Hepatocyte (in vitro differentiated cells): Measurements from ENCODE around the gene SMIM26. TPM values are rescaled to one million over a fixed set of nuclear protein-coding genes. Genes with fewer than 3 reads are reported as not detected.
A peak's percentile ranks its signal among the peaks of the same experiment; 100 is the strongest.

Experiments used
- DNase-seq: peaks from one replicate; pipeline ENCODE4 v3.0.0-alpha.2; 2016; ENCODE audit warnings: low spot score
- H2AFZ ChIP-seq: fragments of 200-600 bp; sonication (generic); 2 replicates; pipeline ENCODE4 v1.6.0; 2016; ENCODE audit warnings: antibody characterized with exemption, mild to moderate bottlenecking
- H3K27ac ChIP-seq: fragments of 200-600 bp; sonication (generic); 2 replicates; pipeline ENCODE4 v1.5.1; 2016; ENCODE audit warnings: mild to moderate bottlenecking
- H3K27me3 ChIP-seq: fragments of 200-600 bp; sonication (generic); 2 replicates; pipeline ENCODE4 v1.6.1; 2016
- H3K36me3 ChIP-seq: fragments of 200-600 bp; sonication (generic); replicated peaks from 2 replicates; pipeline ENCODE4 v1.5.1; 2016; ENCODE audit warnings: low read depth; ENCODE audit not compliant: insufficient read depth
- H3K4me1 ChIP-seq: fragments of 200-600 bp; sonication (generic); 2 replicates; pipeline ENCODE4 v1.5.1; 2016; ENCODE audit warnings: mild to moderate bottlenecking, moderate library complexity; ENCODE audit not compliant: insufficient read depth
- H3K4me2 ChIP-seq: fragments of 200-600 bp; sonication (generic); 2 replicates; pipeline ENCODE4 v1.6.0; 2016
- H3K4me3 ChIP-seq: fragments of 200-600 bp; sonication (generic); 2 replicates; pipeline ENCODE4 v1.5.1; 2016; ENCODE audit warnings: mild to moderate bottlenecking
- H3K79me2 ChIP-seq: fragments of 200-600 bp; sonication (generic); 2 replicates; pipeline ENCODE4 v1.6.0; 2017; ENCODE audit warnings: mild to moderate bottlenecking
- H3K9me2 ChIP-seq: fragments of 200-600 bp; sonication (generic); replicated peaks from 2 replicates; pipeline ENCODE4 v1.6.0; 2017; ENCODE audit warnings: mild to moderate bottlenecking; ENCODE audit not compliant: insufficient read depth
- H3K9me3 ChIP-seq: fragments of 200-600 bp; sonication (generic); 2 replicates; pipeline ENCODE4 v1.5.1; 2016; ENCODE audit warnings: low read depth, mild to moderate bottlenecking
- H4K20me1 ChIP-seq: fragments of 200-600 bp; sonication (generic); 2 replicates; pipeline ENCODE4 v1.6.0; 2016; ENCODE audit warnings: mild to moderate bottlenecking; ENCODE audit not compliant: insufficient read depth, poor library complexity, severe bottlenecking
- EZH2 ChIP-seq: fragments of 200-600 bp; sonication (generic); IDR thresholded peaks from 2 replicates; pipeline ENCODE4 v1.6.1; 2016; ENCODE audit warnings: antibody characterized with exemption, mild to moderate bottlenecking, borderline replicate concordance
- EZH2phosphoT487 ChIP-seq: fragments of 200-600 bp; sonication (generic); IDR thresholded peaks from one replicate; pipeline ENCODE4 v1.6.1; 2018; ENCODE audit warnings: antibody characterized with exemption, mild to moderate bottlenecking, low read depth, moderate library complexity; ENCODE audit not compliant: unreplicated experiment, severe bottlenecking
- WGBS: methylation state at CpG from one replicate; pipeline ENCODE4 v1.1.6; 2016; ENCODE audit warnings: low lambda C conversion rate; ENCODE audit errors: missing lambda C conversion rate; 5-methylcytosine and 5-hydroxymethylcytosine counted together
- polyA plus RNA-seq: library from polyadenylated mRNA; unstranded; fragments of >200 nt; fragmentation: Nextera tagmentation; extraction: Ambion mirVana; gene quantifications from 2 replicates; pipeline ENCODE4 v1.2.1, GENCODE V29; 2016
- total RNA-seq: library from RNA; depleted of rRNA; stranded (reverse); fragments of >200 nt; gene quantifications from 2 replicates; pipeline ENCODE4 v1.2.3, GENCODE V29; 2014
- TF ChIP-seq, protein P1 (sequence below): fragments of 200-600 bp; sonication (generic); IDR thresholded peaks from 2 replicates; pipeline ENCODE4 v1.5.1; 2016; ENCODE audit warnings: antibody characterized with exemption, mild to moderate bottlenecking; ENCODE audit not compliant: poor library complexity

SMIM26 gene
- total and polyA plus RNA-seq, 2 experiments from 2014 or later = 131 to 144 TPM

DNA sequence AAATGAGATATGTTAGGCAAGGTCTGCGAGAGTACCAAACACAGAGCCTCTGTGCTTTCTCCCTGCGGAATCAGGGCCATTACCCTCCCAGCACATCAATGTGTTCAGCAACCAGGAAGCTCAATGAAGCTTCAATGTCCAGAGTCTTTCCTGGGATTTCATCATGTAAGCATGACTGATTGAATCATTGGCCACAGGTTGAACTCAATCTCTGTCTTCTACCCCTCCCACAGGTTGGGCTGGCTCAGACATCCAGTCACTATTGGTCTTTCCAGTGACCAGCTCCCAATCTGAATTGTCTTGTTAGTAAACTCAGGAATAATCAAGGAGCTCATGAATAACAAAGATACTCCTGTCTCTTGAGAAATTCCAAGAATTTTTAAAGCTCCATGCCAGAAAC lies 17.9 kb downstream of the SMIM26 start:
- H3K79me2 ChIP-seq = peaks cover 4% of the 10 kb centered on the region
- no peak overlapping the region for H2AFZ ChIP-seq
- no peak for TF ChIP-seq EZH2phosphoT487
- TF ChIP-seq EZH2 = no peak
- TF ChIP-seq, protein P1, sequence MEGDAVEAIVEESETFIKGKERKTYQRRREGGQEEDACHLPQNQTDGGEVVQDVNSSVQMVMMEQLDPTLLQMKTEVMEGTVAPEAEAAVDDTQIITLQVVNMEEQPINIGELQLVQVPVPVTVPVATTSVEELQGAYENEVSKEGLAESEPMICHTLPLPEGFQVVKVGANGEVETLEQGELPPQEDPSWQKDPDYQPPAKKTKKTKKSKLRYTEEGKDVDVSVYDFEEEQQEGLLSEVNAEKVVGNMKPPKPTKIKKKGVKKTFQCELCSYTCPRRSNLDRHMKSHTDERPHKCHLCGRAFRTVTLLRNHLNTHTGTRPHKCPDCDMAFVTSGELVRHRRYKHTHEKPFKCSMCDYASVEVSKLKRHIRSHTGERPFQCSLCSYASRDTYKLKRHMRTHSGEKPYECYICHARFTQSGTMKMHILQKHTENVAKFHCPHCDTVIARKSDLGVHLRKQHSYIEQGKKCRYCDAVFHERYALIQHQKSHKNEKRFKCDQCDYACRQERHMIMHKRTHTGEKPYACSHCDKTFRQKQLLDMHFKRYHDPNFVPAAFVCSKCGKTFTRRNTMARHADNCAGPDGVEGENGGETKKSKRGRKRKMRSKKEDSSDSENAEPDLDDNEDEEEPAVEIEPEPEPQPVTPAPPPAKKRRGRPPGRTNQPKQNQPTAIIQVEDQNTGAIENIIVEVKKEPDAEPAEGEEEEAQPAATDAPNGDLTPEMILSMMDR = no peak
- peaks cover 5% of the 10 kb centered on the region for H3K4me1 ChIP-seq
- WGBS = 84% methylated on average over 2 of the region's 2 CpGs
- H3K9me2 ChIP-seq = no peaks in the 10 kb centered on the region
- H3K27me3 ChIP-seq = no peaks in the 10 kb centered on the region
- H3K4me3 ChIP-seq = no peak overlapping the region
- no peaks in the 10 kb centered on the region for H4K20me1 ChIP-seq
- DNase-seq = peak; percentile 23
- H3K36me3 ChIP-seq = no peaks in the 10 kb centered on the region
- H3K9me3 ChIP-seq = no peaks in the 10 kb centered on the region
- H3K27ac ChIP-seq = no peak overlapping the region
- no peak overlapping the region for H3K4me2 ChIP-seq

DNA sequence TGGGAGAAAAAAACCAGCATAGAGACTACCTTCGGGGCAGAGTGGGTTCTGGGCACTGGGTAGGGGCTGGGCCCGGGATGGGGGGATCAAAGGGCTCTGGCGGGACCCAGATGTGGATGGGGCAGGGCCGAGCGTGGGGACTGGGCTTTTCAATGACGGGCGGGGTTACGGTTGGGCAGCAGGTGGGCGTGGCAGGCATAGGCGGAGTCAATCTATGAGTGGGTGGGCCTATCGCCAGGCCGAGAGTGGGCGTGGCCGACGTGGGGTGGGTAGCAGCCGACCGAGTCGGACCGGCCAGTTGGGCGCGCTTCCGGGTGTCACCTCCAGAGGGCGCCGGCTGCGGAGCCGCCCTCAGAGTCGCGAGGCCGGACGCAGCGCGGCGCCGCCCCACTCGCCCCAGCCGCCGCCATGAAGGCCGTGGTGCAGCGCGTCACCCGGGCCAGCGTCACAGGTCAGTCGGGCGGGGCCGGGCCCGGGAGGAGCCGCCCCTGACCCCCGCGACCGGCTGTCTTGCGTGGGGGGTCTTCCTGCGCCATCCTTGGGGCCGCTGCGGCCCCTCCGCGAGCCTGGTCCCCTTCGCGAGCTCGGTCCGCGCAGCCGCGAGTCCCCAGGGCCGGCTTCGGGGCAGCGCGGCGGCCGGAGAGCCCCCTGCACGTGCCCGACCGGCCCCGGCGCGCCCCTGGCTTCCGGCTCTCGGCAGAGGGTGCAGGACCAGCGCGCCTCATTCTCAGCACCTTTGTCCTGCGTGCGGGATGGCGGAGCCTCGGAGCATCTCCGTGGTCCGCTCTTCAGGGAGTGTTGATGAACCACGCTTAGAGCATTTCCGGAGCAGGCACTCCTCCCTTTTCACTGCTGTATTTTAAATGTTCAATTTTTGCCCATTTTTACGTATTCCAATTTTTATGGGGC lies 20.7 kb downstream of the SMIM26 start, which contains the start of gene DTD1:
DTD1 (plus strand) TSS at position 390 of the 909 bp plus-strand sequence; CDS start at position 409, 19 bp downstream.
- H3K9me3 ChIP-seq = no peaks in the 10 kb centered on the region
- WGBS = 3% methylated on average over 19 of the region's 88 CpGs
- peak within 1 kb of the TSS; percentile 71 for H2AFZ ChIP-seq
- H3K79me2 ChIP-seq = peaks cover 9% of the 10 kb centered on the region
- H3K36me3 ChIP-seq = no peaks in the 10 kb centered on the region
- peak; percentile 95 for DNase-seq
- peaks cover 5% of the 10 kb centered on the region for H3K4me1 ChIP-seq
- H3K27ac ChIP-seq = peak within 1 kb of the TSS; percentile 64
- H3K27me3 ChIP-seq = no peaks in the 10 kb centered on the region
- no peaks in the 10 kb centered on the region for H3K9me2 ChIP-seq
- TF ChIP-seq, protein P1 = peak; percentile 65
- no peak for TF ChIP-seq EZH2
- peak within 1 kb of the TSS; percentile 91 for H3K4me2 ChIP-seq
- H3K4me3 ChIP-seq = peak within 1 kb of the TSS; percentile 73
- no peaks in the 10 kb centered on the region for H4K20me1 ChIP-seq

DNA sequence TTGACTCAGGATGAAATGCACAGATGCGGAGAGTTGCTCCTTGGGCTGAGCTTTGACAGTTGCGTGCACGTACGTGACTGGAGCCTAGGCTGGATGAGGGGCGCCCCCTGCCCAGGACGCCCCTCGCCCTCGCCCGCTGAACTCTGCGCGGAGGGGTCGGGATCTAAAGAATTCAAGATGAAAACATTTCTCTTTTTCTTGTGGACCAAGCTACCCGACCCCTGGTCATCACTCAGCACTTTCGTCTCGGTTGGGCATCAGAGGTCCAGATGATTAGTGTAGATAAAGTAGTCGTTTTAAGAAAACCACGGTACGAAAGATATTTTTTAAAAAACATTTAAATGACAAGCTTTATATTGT lies 21.3 kb downstream of the SMIM26 start:
- Histone ChIP-seq H3K9me3 (no peaks in the 10 kb centered on the region), H3K27me3 (no peaks in the 10 kb centered on the region), H3K36me3 (no peaks in the 10 kb centered on the region), H3K4me3 (peak overlapping the region; percentile 73), H3K4me1 (peaks cover 5% of the 10 kb centered on the region), H3K4me2 (peak overlapping the region; percentile 91), H4K20me1 (no peaks in the 10 kb centered on the region), H3K9me2 (no peaks in the 10 kb centered on the region), H3K27ac (peak overlapping the region; percentile 64), H3K79me2 (peaks cover 9% of the 10 kb centered on the region), H2AFZ (peak overlapping the region; percentile 71)
- TF ChIP-seq, protein P1 = no peak
- TF ChIP-seq EZH2phosphoT487 (no peak), EZH2 (no peak)
- 5% methylated on average over 18 of the region's 18 CpGs for WGBS
- DNase-seq = no peak
